HG02642 (cell line): Measurements from ENCODE around the gene ALDH7A1.
"Not testable (repeated sequence)": the region's sequence is repeated elsewhere in the genome, so short reads cannot be mapped to it uniquely, and the experiment has no call there.

ENCODE experiments used
- ATAC-seq: cut with Tn5 transposase; IDR thresholded peaks from one replicate; pipeline ENCODE4 v1.9.1; 2021; ENCODE audit warnings: mild to moderate bottlenecking; ENCODE audit not compliant: unreplicated experiment, poor library complexity

ALDH7A1 gene

DNA sequence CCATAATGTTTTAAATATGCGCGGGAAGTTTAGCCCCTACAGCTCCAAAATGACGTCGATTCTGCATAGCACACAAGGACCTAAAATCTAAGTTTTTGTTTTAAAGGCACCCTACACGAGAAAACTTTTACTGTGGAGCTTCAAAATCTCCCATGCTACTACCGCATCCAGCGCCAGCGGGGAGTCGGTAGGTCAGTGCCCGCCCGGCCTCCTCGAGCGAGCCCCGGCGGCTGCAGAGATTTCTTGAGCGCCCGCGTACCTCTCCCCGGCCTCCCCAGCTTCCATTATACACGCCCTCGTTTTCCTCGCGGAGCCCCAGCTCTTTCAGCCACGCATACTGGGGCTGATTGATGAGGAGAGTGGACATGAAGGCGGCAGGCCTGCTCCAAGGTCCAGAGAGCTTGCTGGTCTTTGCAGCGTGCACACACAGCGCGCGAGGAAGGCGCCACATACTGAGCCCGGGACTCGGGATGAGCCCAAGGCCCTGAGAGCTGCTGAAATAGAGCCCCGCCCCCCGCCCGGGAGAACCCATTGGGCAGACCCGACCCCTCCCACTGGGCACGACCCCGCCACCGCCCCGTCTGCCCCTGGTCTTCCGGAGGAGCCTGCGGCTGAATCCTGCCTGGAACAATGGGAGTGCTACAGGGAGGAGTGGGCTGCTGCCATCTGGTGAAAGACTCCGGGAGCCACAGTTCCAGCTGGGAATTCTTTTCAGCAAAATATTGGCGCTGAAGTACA, at the start of gene ALDH7A1:
Gene ALDH7A1 (minus strand): TSS at position 472 of the 738 bp plus-strand sequence. CDS start 21 bp downstream, at position 451.
- peak; percentile 89 for ATAC-seq

DNA sequence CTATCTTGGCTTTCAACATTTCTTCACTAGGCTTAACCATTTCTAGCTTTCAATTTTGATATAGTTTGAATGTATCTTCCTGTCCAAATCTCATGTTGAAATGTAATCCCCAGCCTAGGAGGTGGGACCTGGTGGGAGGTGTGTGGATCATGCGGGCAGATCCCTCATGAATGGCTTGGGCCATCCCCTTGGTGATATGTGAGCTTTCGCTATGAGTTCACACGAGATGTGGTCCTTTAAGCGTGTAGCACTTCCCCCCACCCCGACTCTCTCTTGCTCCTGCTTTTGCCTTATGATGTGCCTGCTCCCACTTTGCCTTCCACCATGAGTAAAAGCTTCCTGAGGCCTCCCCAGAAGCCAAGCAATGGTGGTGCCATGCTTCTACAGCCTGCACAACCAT, 46.4 kb upstream of the ALDH7A1 start:
- ATAC-seq: peak; percentile 93

DNA sequence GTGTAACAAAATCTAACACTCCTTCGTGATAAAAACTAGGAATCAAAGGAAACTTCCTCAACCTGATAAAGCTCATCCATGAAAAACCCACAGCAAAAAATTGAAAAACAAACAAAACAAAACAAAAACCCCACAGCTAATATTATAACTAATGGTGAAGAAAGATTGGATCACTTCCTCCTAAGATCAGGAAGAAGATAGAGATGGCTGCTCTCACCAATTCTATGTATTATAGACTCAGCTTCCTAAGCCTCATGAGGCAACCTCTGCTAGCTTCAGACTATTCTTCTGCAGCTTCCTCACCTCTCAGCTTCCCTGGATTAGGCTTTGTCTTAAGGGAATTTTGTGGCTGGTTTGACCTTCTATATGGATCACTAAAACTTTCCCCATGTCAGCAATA, 45.8 kb upstream of the ALDH7A1 start:
- ATAC-seq: peak; percentile 33

DNA sequence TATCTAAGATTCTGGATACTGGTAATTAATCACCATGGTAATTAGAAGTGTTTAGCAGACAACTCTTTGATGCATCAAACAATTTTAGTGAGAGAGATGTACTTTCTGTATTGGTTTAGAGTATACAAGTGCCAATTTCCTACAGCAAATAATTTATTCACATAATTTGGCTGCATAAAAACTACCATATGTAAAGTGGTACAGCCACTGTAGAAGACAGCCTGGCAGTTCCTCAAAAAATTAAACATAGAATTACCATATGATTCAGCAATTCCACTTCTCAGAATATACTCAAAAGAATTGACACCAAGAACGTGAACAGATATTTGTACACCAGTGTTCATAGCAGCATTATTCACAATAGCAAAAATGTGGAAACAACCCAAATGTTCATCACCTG, 41.9 kb upstream of the ALDH7A1 start:
- ATAC-seq: no peak

DNA sequence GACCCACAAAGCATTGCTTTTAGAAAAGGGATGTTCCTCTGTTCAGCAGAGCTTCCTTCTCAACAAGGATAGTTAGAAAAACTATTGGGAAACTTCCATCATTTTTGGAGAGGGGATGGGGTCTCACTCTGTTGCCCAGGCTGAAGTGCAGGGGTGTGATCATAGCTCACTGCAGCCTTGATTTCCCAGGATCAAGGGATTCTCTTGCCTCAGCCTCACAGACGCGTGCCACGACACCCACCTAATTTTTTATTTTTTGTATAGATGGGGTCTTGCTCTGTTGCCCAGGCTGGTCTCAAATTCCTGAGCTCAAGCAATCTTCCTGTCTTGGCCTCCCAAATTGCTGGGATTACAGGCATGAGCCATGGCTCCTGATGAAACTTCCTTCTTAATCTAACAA, 40.6 kb upstream of the ALDH7A1 start:
- ATAC-seq: no peak

DNA sequence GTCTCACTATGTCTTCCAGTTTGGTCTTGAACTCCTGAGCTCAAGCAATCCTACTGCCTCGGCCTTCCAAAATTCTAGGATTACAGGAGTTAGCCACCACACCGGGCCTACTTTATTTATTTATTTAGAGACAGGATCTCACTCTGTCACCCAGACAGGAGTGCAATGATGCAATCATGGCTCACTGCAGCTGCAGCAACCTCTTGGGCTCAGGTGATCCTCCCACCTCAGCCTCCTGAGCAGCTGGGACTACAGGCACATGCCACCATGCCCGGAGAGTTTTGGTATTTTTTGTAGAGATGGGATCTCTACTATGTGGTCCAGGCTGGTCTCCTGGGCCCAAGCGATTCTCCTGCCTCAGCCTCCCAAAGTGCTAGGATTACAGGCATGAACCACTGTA, 38.5 kb upstream of the ALDH7A1 start:
- ATAC-seq: no peak

DNA sequence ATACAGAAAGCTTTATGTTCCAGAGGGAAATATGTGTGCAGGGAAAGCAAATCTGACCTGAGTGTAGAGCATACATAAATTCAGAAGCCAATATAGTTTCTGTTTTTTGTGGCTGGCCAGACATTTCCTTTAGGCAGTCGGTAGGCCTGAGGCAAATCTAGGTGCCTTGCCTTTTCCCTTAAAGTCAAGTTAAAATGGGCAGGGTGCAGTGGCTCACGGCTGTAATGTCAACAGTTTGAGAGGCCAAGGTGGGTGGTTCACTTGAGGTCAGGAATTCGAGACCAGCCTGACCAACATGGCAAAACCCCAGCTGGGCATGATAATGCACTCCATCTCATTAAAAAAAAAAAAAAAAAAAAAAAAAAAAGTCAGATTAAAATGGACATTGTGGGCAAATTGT, 36.9 kb upstream of the ALDH7A1 start:
- no peak for ATAC-seq

DNA sequence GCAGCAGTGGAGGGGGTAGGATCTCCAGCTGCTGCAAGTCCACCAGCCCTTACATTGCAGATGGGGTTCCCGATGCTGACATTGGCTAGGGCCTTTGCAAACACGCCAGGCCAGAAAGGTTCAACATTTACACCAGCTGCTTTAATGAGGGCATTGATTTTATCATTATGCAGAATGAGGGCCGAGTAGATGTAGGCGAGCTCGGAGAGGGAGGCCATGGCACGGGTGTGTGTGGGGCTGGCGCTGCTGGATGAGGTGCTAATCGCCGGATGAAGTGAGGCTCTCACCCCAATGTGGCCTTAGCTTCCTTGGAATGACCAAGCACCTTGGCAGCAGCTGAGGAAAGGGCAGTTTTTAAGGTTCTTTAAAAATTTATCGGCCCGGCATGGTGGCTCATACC, 33.1 kb upstream of the ALDH7A1 start:
- ATAC-seq: no peak

DNA sequence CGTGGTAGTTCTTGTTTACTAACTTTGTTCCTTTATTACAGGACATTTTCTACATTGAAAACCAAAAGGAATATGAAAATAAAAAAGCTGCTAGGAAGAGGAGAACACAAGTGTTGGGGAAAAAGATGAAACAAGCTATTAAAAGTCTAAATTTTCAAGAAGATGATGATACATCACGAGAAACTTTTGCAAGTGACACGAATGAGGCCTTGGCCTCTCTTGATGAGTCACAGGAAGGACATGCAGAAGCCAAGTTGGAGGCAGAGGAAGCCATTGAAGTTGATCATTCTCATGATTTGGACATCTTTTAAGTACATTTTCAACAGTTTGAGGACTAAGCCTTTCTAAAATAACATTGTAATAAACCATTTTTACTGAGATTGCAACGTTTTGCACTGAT, 29.5 kb upstream of the ALDH7A1 start:
- ATAC-seq: no peak

DNA sequence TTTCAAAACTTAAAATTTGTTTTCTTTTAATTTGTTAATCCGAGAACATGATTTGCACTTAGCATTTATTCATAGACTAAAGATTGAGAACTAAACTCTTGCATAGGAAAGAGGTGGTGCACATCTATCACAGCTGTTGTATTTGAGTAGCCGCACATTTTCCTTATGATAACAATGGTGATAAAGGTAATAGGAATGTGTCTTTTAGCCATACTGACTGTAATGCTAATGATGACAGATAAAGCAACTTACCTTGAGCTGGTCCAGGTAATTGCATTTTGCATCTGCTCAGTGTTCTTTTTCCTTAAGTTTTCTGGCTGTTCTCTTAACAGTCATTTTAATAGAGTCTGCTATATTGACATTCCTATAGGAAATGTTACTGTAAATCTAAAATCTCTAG, 24.8 kb upstream of the ALDH7A1 start:
- ATAC-seq: no peak

DNA sequence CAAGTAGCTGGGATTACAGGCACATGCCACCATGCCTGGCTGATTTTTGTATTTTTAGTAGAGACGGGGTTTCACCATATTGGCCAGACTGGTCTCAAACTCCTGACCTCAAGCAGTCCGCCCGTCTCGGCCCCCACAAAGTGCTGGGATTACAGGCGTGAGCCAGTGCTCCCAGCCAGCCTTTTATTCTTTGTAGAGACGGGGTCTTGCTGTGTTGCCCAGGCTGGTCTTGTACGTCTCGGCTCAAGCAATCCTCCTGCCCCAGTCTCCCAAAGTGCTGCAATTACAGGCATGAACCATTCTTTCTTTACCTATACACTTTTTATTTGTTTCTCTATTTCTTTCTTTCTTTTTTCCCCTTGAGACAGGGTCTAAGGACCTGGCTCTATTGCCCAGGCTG, 22.6 kb upstream of the ALDH7A1 start:
- not testable (repeated sequence) for ATAC-seq

DNA sequence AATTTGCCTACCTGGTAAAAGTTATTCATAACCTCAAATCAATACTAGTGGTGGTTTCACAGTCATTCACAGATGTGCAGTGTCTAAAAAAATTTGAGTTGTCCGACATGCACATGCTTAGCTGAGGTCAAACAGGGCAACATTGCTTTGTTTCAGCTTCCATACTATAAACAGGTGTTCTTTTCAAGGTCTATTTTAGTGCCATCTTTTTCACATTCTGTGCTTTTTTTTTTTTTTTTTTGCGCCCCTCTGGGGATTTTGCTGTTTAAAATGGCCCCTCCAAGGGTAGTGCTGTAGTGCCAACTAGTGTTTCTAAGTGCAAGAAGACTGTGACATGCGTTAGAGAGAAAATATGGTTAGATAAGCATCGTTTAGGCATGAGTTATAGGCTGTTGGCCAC, 20.3 kb upstream of the ALDH7A1 start:
- peak; percentile 96 for ATAC-seq

DNA sequence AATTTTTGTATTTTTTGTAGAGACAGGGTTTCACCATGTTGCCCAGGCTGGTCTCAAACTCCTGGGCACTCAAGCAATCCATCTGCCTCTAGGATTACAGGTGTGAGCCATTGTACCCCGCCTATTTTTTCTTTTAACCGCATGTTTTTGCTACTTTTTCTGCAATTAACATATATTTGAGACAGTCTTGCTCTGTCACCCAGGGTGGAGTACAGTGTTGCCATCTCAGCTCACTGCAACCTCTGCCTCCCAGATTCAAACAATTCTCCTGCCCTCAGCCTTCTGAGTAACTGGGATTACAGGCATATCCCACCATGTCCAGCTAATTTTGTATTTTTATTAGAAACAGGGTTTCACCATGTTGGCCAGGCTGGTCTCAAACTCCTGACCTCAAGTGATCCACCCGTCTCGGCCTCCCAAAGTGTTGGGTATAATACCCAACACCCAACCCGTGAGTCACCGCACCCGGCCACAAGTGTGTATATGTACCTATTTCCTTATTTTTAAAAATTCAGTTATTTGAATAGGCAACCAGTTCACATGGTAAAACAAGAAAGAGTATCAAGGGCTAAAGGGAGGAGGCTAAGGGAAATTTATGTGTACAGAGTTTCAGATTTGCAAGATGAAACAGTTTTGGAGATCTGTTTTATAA, 19.0 kb upstream of the ALDH7A1 start:
- ATAC-seq: no peak

DNA sequence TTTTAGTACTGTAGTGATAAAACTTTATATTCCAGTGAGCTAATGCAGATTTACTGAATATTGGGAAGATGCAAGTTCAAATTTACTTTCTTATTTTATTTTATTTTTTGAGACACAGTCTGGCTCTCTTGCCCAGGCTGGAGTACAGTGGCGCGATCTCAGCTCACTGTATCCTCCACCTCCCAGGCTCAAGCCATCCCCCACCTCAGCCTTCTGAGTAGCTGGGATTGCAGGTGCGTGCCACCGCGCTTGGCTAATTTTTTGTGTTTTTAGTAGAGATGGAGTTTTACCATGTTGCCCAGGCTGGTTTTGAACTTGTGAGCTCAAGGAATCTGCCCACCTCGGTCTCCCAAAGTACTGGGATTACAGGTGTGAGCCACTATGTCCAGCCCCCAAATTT, 15.6 kb upstream of the ALDH7A1 start:
- no peak for ATAC-seq

DNA sequence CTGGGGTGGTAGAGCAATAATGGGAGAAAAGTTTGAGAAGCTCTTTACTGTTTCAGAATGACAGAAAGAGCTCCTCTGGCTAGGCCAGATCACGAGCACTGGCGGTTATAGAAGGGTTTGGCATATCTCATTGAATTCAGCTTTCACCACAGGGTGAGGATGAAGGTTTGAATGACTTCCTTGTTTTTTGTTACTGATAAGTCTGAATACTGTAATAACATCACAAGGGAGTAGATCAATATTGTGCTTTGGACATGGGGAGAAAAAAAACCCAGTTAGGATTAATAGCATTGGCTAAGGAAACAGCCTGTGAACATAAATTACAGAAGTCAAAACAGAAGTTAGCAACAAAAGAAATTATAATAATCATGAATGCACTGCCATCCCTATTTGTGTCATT, 15.1 kb upstream of the ALDH7A1 start:
- ATAC-seq: no peak

DNA sequence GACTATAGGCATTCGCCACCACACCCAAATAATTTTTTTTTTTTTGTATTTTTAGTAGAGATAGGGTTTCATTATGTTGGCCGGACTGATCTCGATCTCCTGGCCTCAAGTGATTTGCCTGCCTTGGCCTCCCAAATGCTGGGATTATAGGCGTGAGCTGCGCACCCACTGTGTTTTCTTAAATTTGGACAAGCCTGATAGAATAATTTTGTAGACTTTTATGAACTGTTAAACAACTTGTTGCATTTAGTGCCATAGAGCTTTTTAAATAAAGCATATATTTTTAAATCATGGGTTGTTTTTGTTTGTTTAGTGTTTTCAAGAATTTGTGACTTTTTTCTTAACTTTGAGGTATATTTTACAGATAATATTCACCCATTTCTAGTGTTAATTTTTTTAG, 10.5 kb upstream of the ALDH7A1 start:
- ATAC-seq: no peak

DNA sequence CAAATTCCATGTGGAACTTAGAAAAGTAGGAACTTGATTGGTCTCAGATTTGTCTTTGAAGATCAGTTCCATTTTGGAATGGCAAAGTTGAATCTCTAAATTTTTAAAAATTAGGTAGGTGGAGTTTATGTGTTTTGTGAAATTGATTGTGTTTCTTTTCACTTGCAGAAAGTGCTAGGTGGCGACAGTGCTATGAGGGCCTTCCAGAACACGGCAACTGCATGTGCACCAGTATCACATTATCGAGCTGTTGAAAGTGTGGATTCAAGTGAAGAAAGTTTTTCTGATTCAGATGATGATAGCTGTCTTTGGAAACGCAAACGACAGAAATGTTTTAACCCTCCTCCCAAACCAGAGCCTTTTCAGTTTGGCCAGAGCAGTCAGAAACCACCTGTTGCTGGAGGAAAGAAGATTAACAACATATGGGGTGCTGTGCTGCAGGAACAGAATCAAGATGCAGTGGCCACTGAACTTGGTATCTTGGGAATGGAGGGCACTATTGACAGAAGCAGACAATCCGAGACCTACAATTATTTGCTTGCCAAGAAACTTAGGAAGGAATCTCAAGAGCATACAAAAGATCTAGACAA, 8.5 kb upstream of the ALDH7A1 start:
- no peak for ATAC-seq

DNA sequence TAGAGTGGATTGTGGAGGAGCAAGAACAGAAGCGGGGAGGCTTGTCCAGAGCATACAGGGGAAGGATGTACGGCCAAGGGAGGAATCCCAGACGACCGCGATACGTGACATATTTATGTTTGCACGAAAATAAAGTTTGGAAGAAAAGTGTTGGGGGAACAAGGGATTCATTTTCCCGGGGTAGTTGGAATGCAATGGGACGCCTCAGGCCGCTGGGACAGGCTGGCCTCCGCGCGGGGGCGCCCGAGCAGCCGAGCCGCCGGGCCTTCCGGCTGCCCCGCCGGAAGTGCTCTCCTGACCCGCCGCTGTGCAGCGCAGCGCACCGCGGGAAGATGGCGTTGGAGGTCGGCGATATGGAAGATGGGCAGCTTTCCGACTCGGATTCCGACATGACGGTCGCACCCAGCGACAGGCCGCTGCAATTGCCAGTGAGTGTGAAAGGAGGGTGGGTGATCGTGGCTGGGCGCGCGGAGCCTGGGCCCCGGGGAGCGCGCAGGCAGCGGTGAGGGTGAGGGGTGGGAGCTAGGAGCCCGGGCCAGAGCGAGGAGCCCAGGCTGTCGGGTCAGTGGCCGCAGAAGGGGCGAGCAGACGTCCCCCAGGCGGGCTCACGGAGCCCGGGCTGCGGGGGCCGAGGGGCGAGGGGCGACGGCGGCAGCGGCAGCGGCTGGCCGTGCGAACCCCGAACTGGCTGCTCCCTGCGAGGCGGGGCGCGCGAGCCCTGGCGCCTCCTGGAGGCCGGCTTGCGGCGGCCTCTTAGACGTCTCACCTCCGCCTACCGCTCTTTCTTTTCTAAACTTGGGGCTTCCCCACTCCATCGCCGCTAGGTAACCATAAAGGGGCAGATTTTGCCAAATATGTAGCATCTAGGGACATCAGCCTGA, 5.9 kb upstream of the ALDH7A1 start, which contains the start of gene PHAX:
Gene PHAX (plus strand): TSS at position 317 of the 881 bp plus-strand sequence. CDS start 16 bp downstream, at position 333.
- peak; percentile 96 for ATAC-seq

DNA sequence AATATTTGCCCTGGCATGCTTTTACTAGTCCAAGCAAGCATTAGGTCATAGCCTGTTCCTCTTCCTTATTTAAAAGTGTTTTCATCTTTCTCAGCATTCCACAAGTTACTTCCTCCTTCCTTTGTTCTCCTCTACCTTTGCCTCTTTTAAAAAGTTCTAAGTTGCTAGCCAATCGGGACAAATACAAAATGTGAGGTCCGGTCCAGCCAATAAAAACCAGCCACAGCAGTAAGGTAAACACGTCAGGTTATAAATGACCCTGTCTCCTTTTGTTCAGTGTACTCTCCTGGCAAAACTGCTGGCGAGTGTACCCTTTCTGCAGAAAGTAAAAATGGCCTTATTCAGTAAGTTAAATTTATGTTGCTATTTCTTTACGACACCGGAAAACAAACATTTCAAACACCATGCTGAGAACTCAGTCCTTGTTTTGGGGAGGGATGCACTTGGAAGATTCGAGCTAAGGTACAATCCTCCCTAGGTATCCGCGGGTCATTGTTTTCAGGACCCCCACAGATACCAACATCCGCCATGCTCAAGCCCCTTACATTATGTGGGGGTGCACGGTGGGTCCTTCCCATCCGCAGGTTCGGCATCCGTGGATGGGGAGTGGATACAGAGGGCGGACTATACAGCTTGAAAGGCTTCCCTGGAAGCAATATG, 5.1 kb upstream of the ALDH7A1 start:
- ATAC-seq: not testable (repeated sequence)

DNA sequence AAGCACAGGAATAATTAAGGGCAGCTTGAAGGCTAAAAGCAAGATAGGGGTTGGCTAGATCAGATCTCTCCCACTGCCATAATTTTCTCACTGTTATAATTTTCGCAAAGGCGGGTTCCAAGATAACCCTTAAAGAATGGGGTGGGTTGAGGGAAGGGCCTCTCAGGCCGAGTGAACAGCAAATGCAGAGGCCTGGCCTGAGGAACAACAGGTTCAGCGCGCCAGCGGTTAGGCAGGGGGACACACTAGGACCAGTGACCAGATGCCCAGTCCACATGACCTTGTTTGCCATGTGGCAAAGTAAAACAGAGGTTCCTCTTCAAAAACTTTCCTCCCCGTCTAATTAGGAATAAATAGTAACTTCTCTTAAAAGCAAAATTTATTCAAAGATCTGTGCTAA, 4.5 kb upstream of the ALDH7A1 start:
- ATAC-seq: no peak
